HEK293 (cell line): Measurements from ENCODE around the gene ATRNL1.

ENCODE experiments used
- CTCF ChIA-PET: fragments of 350-600 bp; formaldehyde crosslinking; extraction: SDS; loops from one replicate; lab custom pipeline; 2021; ENCODE audit warnings: antibody characterized with exemption; lab: Yijun Ruan, JAX
- POLR2A ChIA-PET: fragments of 300-600 bp; formaldehyde crosslinking; extraction: SDS; loops from one replicate; lab custom pipeline; 2020; ENCODE audit warnings: antibody characterized with exemption, inconsistent platforms; lab: Yijun Ruan, JAX
- H3K27ac ChIP-seq: fragments of 200-500 bp; sonication (Bioruptor generic); 2 replicates; pipeline ENCODE4 v1.5.1; 2014; ENCODE audit warnings: low read depth, low read length, control low read depth, inconsistent platforms; ENCODE audit errors: extremely low read depth
- H3K36me3 ChIP-seq, 2 experiments: fragments of 200-500 bp in 1 of 2; sonication (Bioruptor generic) in 1 of 2; 1 replicate in 1 of 2; 2 replicates in 1 of 2; pipeline ENCODE4 v1.5.1; 2014 to 2017; ENCODE audit warnings: inconsistent platforms in 2 of 2, low read length in 2 of 2; ENCODE audit not compliant: control insufficient read depth in 2 of 2, insufficient read depth in 1 of 2
- H3K4me1 ChIP-seq: fragments of 200-500 bp; sonication (Bioruptor generic); 2 replicates; pipeline ENCODE4 v1.5.1; 2014; ENCODE audit warnings: mild to moderate bottlenecking, low read length, inconsistent platforms; ENCODE audit not compliant: control insufficient read depth, insufficient read depth
- H3K4me3 ChIP-seq: 2 replicates; pipeline ENCODE4 v1.5.1; 2011; ENCODE audit warnings: low read depth, mild to moderate bottlenecking, control low read depth, low read length, moderate library complexity
- H3K9me3 ChIP-seq: fragments of 200-500 bp; sonication (Bioruptor generic); 2 replicates; pipeline ENCODE4 v1.5.1; 2014; ENCODE audit warnings: low read depth, low read length, inconsistent platforms; ENCODE audit not compliant: control insufficient read depth, insufficient read depth
- INSM2 ChIP-seq: fragments of 450-650 bp; formaldehyde crosslinking; IDR thresholded peaks from 2 replicates; pipeline ENCODE4 v1.5.1; 2016; ENCODE audit warnings: missing biosample characterization, missing genetic modification characterization
- PATZ1 ChIP-seq: fragments of 450-650 bp; formaldehyde crosslinking; IDR thresholded peaks from 2 replicates; pipeline ENCODE4 v1.5.1; 2016; ENCODE audit warnings: missing biosample characterization, missing genetic modification characterization
- SP3 ChIP-seq: fragments of 450-650 bp; formaldehyde crosslinking; IDR thresholded peaks from 2 replicates; pipeline ENCODE4 v1.5.1; 2016; ENCODE audit warnings: missing biosample characterization, missing genetic modification characterization
- ZBTB21 ChIP-seq: fragments of 450-650 bp; formaldehyde crosslinking; IDR thresholded peaks from 2 replicates; pipeline ENCODE4 v1.5.1; 2017; ENCODE audit warnings: missing biosample characterization, missing genetic modification characterization
- ZFHX2 ChIP-seq: fragments of 450-650 bp; formaldehyde crosslinking; conservative IDR thresholded peaks from 2 replicates; pipeline ENCODE4 v1.5.1; 2016; ENCODE audit warnings: missing biosample characterization, missing genetic modification characterization
- ZFP3 ChIP-seq: fragments of 450-650 bp; formaldehyde crosslinking; IDR thresholded peaks from 2 replicates; pipeline ENCODE4 v1.5.1; 2016; ENCODE audit warnings: low read depth, missing biosample characterization, missing genetic modification characterization
- ZNF112 ChIP-seq: fragments of 450-650 bp; formaldehyde crosslinking; IDR thresholded peaks from 2 replicates; pipeline ENCODE4 v1.5.0; 2017; ENCODE audit warnings: missing biosample characterization, missing genetic modification characterization
- ZNF146 ChIP-seq: fragments of 450-650 bp; formaldehyde crosslinking; IDR thresholded peaks from 2 replicates; pipeline ENCODE4 v1.5.1; 2016; ENCODE audit warnings: missing biosample characterization, missing genetic modification characterization
- ZNF211 ChIP-seq: fragments of 450-650 bp; formaldehyde crosslinking; IDR thresholded peaks from 2 replicates; pipeline ENCODE4 v1.5.1; 2016; ENCODE audit warnings: low read depth, missing biosample characterization, missing genetic modification characterization
- ZNF214 ChIP-seq: fragments of 450-650 bp; formaldehyde crosslinking; IDR thresholded peaks from 2 replicates; pipeline ENCODE4 v1.5.1; 2017; ENCODE audit warnings: missing biosample characterization, mild to moderate bottlenecking, missing genetic modification characterization, borderline replicate concordance
- ZNF366 ChIP-seq: fragments of 450-650 bp; formaldehyde crosslinking; conservative IDR thresholded peaks from 2 replicates; pipeline ENCODE4 v1.5.1; 2016; ENCODE audit warnings: missing biosample characterization, missing genetic modification characterization
- ZNF510 ChIP-seq: fragments of 450-650 bp; formaldehyde crosslinking; IDR thresholded peaks from 2 replicates; pipeline ENCODE4 v1.5.1; 2018; ENCODE audit warnings: mild to moderate bottlenecking, missing genetic modification characterization, missing biosample characterization; ENCODE audit not compliant: insufficient replicate concordance
- ZNF571 ChIP-seq: fragments of 450-650 bp; formaldehyde crosslinking; IDR thresholded peaks from 2 replicates; pipeline ENCODE4 v1.5.0; 2017; ENCODE audit warnings: missing biosample characterization, missing genetic modification characterization
- ZNF596 ChIP-seq: fragments of 450-650 bp; IDR thresholded peaks from 2 replicates; pipeline ENCODE4 v1.5.0; 2018; ENCODE audit warnings: missing biosample characterization, mild to moderate bottlenecking, missing genetic modification characterization, moderate library complexity
- ZNF645 ChIP-seq: fragments of 450-650 bp; formaldehyde crosslinking; IDR thresholded peaks from 2 replicates; pipeline ENCODE4; 2016; ENCODE audit warnings: missing biosample characterization, missing genetic modification characterization
- ZNF654 ChIP-seq: fragments of 450-650 bp; formaldehyde crosslinking; IDR thresholded peaks from 2 replicates; pipeline ENCODE4 v1.5.1; 2016; ENCODE audit warnings: low read depth, missing biosample characterization, missing genetic modification characterization
- ZNF707 ChIP-seq: fragments of 450-650 bp; formaldehyde crosslinking; IDR thresholded peaks from 2 replicates; pipeline ENCODE4 v1.5.1; 2016; ENCODE audit warnings: missing biosample characterization, missing genetic modification characterization
- ZNF777 ChIP-seq: fragments of 450-650 bp; formaldehyde crosslinking; IDR thresholded peaks from 2 replicates; pipeline ENCODE4 v1.5.1; 2017; ENCODE audit warnings: missing biosample characterization, missing genetic modification characterization, borderline replicate concordance
- ZSCAN23 ChIP-seq: fragments of 450-650 bp; formaldehyde crosslinking; IDR thresholded peaks from 2 replicates; pipeline ENCODE4 v1.5.1; 2016; ENCODE audit warnings: missing biosample characterization, missing genetic modification characterization

ATRNL1 gene

GRCh38 chr10:115118346-115118745, 25.2 kb downstream of the ATRNL1 start:
- no peak for TF ChIP-seq ZNF645 (tag by site-specific recombination)
- no peak for TF ChIP-seq ZNF146 (tag by site-specific recombination)
- TF ChIP-seq ZFHX2 (tag by site-specific recombination): no peak
- no peak for TF ChIP-seq ZNF510 (tag by site-specific recombination)
- TF ChIP-seq, all 188 proteins: peak for 0
- Histone ChIP-seq H3K36me3 (no peaks in the 10 kb centered on the region), H3K4me1 (no peaks in the 10 kb centered on the region), H3K9me3 (no peaks in the 10 kb centered on the region), H3K4me3 (no peak overlapping the region), H3K27ac (no peak overlapping the region)
- POLR2A ChIA-PET: no interaction called here
- CTCF ChIA-PET: no interaction called here

- no peaks in the 10 kb centered on the region for H3K4me1 ChIP-seq
- no peak overlapping the region for H3K4me3 ChIP-seq
- H3K27ac ChIP-seq: no peak overlapping the region
- H3K9me3 ChIP-seq: no peaks in the 10 kb centered on the region
- CTCF ChIA-PET: interaction anchor here (1.2 to 1.7 kb wide), 2 partner anchors 246 to 249 kb away, joined by 3 to 10 read pairs; no protein-coding TSS in a partner anchor
- TF ChIP-seq ZNF510 (tag by site-specific recombination) (no peak), PATZ1 (no peak), ZFP3 (no peak), ZNF707 (no peak), SP3 (tag by site-specific recombination) (no peak), ZNF366 (no peak), INSM2 (no peak), ZNF112 (tag by site-specific recombination) (no peak), ZBTB21 (tag by site-specific recombination) (no peak)
- POLR2A ChIA-PET: no interaction called here
- H3K36me3 ChIP-seq: no peaks in the 10 kb centered on the region; a peak in 1 of 3 replicates
These were observed 32.3 kb downstream of the ATRNL1 start for GRCh38 chr10:115125505-115125904.

GRCh38 chr10:115129752-115130151, 36.6 kb downstream of the ATRNL1 start:
- no peak overlapping the region for H3K27ac ChIP-seq
- H3K36me3 ChIP-seq: no peaks in the 10 kb centered on the region; a peak in 1 of 3 replicates
- TF ChIP-seq ZNF571 (tag by site-specific recombination): no peak
- TF ChIP-seq ZNF777 (tag by site-specific recombination): no peak
- peak; percentile 59 for TF ChIP-seq ZNF654 (tag by site-specific recombination)
- TF ChIP-seq ZNF214 (tag by site-specific recombination): no peak
- no peak for TF ChIP-seq ZNF596 (tag by site-specific recombination)
- TF ChIP-seq ZNF211 (tag by site-specific recombination): no peak
- TF ChIP-seq ZSCAN23 (tag by site-specific recombination): no peak
- no peaks in the 10 kb centered on the region for H3K9me3 ChIP-seq
- ChIA-PET CTCF (interaction anchor here (0.6 to 4.9 kb wide), 19 partner anchors 10 to 843 kb away, joined by 3 to 87 read pairs (median 4); no protein-coding TSS in a partner anchor), POLR2A (no interaction called here)
- no peak overlapping the region for H3K4me3 ChIP-seq
- no peaks in the 10 kb centered on the region for H3K4me1 ChIP-seq
